Peyer's patch (tissue), 4 donors: Measurements from ENCODE around the gene WNK1.

Experiments used
- POLR2A ChIP-seq, 2 donors: fragments of 450-650 bp; IDR thresholded peaks; one replicate each; pipeline ENCODE4 v1.5.1; 2017; ENCODE audit warnings: antibody characterized with exemption in 2 of 2, mild to moderate bottlenecking in 2 of 2, moderate library complexity in 2 of 2
- TF ChIP-seq, protein P1 (sequence below), 6 experiments: fragments of 450-650 bp in 4 of 6; fragments of 200-600 bp in 2 of 6; sonication (generic) in 1 of 6; IDR thresholded peaks; one replicate each; pipeline ENCODE4 v1.5.1; 2017 to 2019; ENCODE audit warnings: antibody characterized with exemption in 6 of 6, mild to moderate bottlenecking in 3 of 6, moderate library complexity in 1 of 6

DNA sequence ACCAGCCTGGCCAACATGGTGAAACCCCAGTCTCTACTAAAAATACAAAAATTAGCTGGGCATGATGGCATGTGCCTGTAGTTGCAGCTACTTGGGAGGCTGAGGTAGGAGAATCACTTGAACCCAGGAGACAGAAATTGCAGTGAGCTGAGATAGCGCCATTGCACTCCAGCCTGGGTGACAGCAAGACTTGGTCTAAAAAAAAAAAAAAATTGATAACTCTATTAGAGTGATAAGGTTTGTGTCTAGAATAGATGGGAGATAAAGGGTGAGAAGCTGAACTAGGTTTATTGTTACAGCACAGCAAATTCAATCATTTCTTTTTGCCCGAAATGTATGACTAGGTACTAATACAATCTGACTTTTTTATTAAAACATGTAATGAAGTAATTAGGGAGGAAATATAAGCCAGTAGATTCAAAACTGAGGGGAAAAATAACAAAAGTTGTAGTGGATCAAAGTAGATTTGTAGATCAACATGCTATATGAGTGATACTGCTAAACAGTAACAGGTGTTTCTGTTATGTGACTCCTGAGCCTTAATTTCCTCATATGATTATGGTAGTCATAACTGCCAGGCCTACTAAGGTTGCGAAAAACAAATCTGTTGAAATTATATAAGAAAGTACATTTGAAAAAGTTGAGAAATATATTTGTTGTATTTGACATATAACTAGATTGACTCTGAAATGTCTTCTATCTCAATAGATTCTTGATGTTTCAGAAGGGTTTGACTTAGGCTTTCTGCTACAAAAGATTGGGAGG, 83.6 kb downstream of the WNK1 start:
- TF ChIP-seq, protein P1, sequence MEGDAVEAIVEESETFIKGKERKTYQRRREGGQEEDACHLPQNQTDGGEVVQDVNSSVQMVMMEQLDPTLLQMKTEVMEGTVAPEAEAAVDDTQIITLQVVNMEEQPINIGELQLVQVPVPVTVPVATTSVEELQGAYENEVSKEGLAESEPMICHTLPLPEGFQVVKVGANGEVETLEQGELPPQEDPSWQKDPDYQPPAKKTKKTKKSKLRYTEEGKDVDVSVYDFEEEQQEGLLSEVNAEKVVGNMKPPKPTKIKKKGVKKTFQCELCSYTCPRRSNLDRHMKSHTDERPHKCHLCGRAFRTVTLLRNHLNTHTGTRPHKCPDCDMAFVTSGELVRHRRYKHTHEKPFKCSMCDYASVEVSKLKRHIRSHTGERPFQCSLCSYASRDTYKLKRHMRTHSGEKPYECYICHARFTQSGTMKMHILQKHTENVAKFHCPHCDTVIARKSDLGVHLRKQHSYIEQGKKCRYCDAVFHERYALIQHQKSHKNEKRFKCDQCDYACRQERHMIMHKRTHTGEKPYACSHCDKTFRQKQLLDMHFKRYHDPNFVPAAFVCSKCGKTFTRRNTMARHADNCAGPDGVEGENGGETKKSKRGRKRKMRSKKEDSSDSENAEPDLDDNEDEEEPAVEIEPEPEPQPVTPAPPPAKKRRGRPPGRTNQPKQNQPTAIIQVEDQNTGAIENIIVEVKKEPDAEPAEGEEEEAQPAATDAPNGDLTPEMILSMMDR (IDR thresholded peaks at IDR 0.05) = no peak
- TF ChIP-seq POLR2A (IDR thresholded peaks at IDR 0.05) = no peak
